ENCODE results near the gene CPSF4. TPM values are rescaled to one million over a fixed set of nuclear protein-coding genes. Genes with fewer than 3 reads are reported as not detected.

Gene CPSF4
- total RNA-seq, 4 donors from 2014 or later: 21.4 to 40.4 (median 26.1) TPM

DNA sequence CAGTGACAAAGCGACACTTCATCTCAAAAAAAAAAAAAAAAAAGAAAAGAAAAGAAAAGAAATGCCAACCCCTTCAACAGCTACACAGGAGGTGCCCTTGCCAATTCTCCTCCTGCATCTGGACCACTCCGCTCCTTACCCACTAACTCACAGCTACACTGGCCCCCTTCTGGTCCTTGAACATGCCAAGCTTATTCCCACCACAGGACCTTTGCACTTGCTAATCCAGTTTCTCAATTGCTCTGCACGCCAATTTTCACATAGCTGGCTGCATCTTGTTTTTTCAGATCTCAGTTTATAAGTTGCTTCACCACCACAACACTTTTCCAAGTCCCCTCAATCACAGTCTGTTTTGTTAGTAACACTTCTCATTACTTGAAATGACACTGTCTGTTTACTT, 35.9 kb upstream of the CPSF4 start:
- no peak for TF ChIP-seq CTCF (IDR thresholded peaks at IDR 0.05 in 4 of 5, conservative IDR thresholded peaks at IDR 0.05 in 1 of 5)
- TF ChIP-seq POLR2A (IDR thresholded peaks at IDR 0.05): no peak
- intact Hi-C loops (cut with DNase I; ENCODE audit: low total_unique reads): no loop called here
- Histone ChIP-seq H3K9me3 (no peaks in the 10 kb centered on the region), H3K4me1 (peaks cover 27 to 38% of the 10 kb centered on the region in 2 donors), H3K36me3 (peaks cover 0 to 59% of the 10 kb centered on the region in 2 donors), H3K27me3 (no peaks in the 10 kb centered on the region), H3K4me3 (no peak overlapping the region), H3K27ac (no peak overlapping the region)
- ATAC-seq: no peak
- in situ Hi-C loops (cut with MboI; ENCODE audit: low sequenced_read_pairs in 4 of 4): no loop called here
- no peak for DNase-seq

GRCh38 chr7:99403764-99404163, 35.0 kb upstream of the CPSF4 start:
- in situ Hi-C loops (cut with MboI; ENCODE audit: low sequenced_read_pairs in 4 of 4): no loop called here
- TF ChIP-seq CTCF (IDR thresholded peaks at IDR 0.05 in 4 of 5, conservative IDR thresholded peaks at IDR 0.05 in 1 of 5) (no peak), POLR2A (IDR thresholded peaks at IDR 0.05) (no peak)
- DNase-seq (no peak), ATAC-seq (no peak)
- intact Hi-C loops (cut with DNase I; ENCODE audit: low total_unique reads): no loop called here
- Histone ChIP-seq H3K9me3 (no peaks in the 10 kb centered on the region), H3K36me3 (peaks cover 0 to 53% of the 10 kb centered on the region in 2 donors), H3K4me3 (no peak overlapping the region), H3K4me1 (peaks cover 27 to 38% of the 10 kb centered on the region in 2 donors), H3K27ac (no peak overlapping the region), H3K27me3 (no peaks in the 10 kb centered on the region)

- intact Hi-C loops (cut with DNase I; ENCODE audit: low total_unique reads) (no loop called here), in situ Hi-C loops (cut with MboI; ENCODE audit: low sequenced_read_pairs in 4 of 4) (no loop called here)
- no peaks in the 10 kb centered on the region for H3K27me3 ChIP-seq
- H3K4me1 ChIP-seq: peaks cover 28 to 39% of the 10 kb centered on the region in 2 donors
- no peak overlapping the region for H3K27ac ChIP-seq
- TF ChIP-seq CTCF (IDR thresholded peaks at IDR 0.05 in 4 of 5, conservative IDR thresholded peaks at IDR 0.05 in 1 of 5) (no peak), POLR2A (IDR thresholded peaks at IDR 0.05) (no peak)
- no peak overlapping the region for H3K4me3 ChIP-seq
- H3K9me3 ChIP-seq: no peaks in the 10 kb centered on the region
- DNase-seq (no peak), ATAC-seq (no peak)
- peaks cover 0 to 50% of the 10 kb centered on the region in 2 donors for H3K36me3 ChIP-seq
Measured at GRCh38 chr7:99404235-99404976, 34.3 kb upstream of the CPSF4 start.

- ATAC-seq (no peak), DNase-seq (no peak)
- Histone ChIP-seq H3K36me3 (peaks cover 0 to 45% of the 10 kb centered on the region in 2 donors), H3K9me3 (no peaks in the 10 kb centered on the region), H3K27ac (no peak overlapping the region), H3K4me3 (no peak overlapping the region), H3K4me1 (peaks cover 34 to 41% of the 10 kb centered on the region in 2 donors), H3K27me3 (no peaks in the 10 kb centered on the region)
- in situ Hi-C loops (cut with MboI; ENCODE audit: low sequenced_read_pairs in 4 of 4) (no loop called here), intact Hi-C loops (cut with DNase I; ENCODE audit: low total_unique reads) (loop anchor here (5.0 kb wide), 1 partner anchor 78 kb away; the partner anchor contains the start of gene ARPC1A)
- TF ChIP-seq CTCF (IDR thresholded peaks at IDR 0.05 in 4 of 5, conservative IDR thresholded peaks at IDR 0.05 in 1 of 5): no peak
- no peak for TF ChIP-seq POLR2A (IDR thresholded peaks at IDR 0.05)
Measured at GRCh38 chr7:99404977-99405320, 33.8 kb upstream of the CPSF4 start.

Data from gastrocnemius medialis (tissue), 4 donors.